GM15510 (cell line): ENCODE results near the gene HP.
"Not testable (repeated sequence)": the region's sequence is repeated elsewhere in the genome, so short reads cannot be mapped to it uniquely, and the experiment has no call there.

Experiments
- POLR2A ChIP-seq: IDR thresholded peaks from 3 replicates; pipeline ENCODE4 v1.6.1; 2011; ENCODE audit warnings: borderline replicate concordance; ENCODE audit not compliant: insufficient read length; ENCODE audit errors: extremely low read depth

The HP gene

GRCh38 chr16:72054254-72054847 is at the start of gene HP:
Gene HP, plus strand, starts transcription at chr16:72054505. Its CDS starts 148 bp downstream, at chr16:72054653.
- not testable (repeated sequence) for TF ChIP-seq POLR2A

GRCh38 chr16:72008424-72009216 is 45.7 kb upstream of the HP start, which contains the start of gene DHODH:
Gene DHODH, plus strand, starts transcription at chr16:72008744. Its CDS starts 21 bp downstream, at chr16:72008765.
- peak; percentile 80 for TF ChIP-seq POLR2A

- TF ChIP-seq POLR2A: no peak
Measured at GRCh38 chr16:72009779-72010178, 44.5 kb upstream of the HP start.

GRCh38 chr16:72012607-72013006 is 41.7 kb upstream of the HP start:
- TF ChIP-seq POLR2A: no peak

GRCh38 chr16:72013389-72013788 is 40.9 kb upstream of the HP start:
- TF ChIP-seq POLR2A: no peak

GRCh38 chr16:72013888-72014581 is 40.3 kb upstream of the HP start:
- TF ChIP-seq POLR2A: no peak

GRCh38 chr16:72014675-72015074 is 39.6 kb upstream of the HP start:
- TF ChIP-seq POLR2A: no peak

- TF ChIP-seq POLR2A: no peak
Measured at GRCh38 chr16:72015124-72015523, 39.2 kb upstream of the HP start.

- TF ChIP-seq POLR2A: no peak
Measured at GRCh38 chr16:72018470-72018869, 35.8 kb upstream of the HP start.

- no peak for TF ChIP-seq POLR2A
Measured at GRCh38 chr16:72021043-72021442, 33.3 kb upstream of the HP start.

GRCh38 chr16:72022127-72022526 is 32.2 kb upstream of the HP start:
- TF ChIP-seq POLR2A: no peak

GRCh38 chr16:72023962-72024361 is 30.3 kb upstream of the HP start:
- TF ChIP-seq POLR2A: no peak

- TF ChIP-seq POLR2A: no peak
Measured at GRCh38 chr16:72024862-72025382, 29.4 kb upstream of the HP start.

- TF ChIP-seq POLR2A: no peak
Measured at GRCh38 chr16:72025404-72026114, 28.7 kb upstream of the HP start.
